Duodenal mucosa (tissue), 2 donors: ENCODE measurements around the gene TXN.
A peak's percentile ranks its signal among the peaks of the same experiment; 100 is the strongest.
"Not testable (repeated sequence)": the region's sequence is repeated elsewhere in the genome, so short reads cannot be mapped to it uniquely, and the experiment has no call there.

Experiments used
- H3K27ac ChIP-seq: one replicate; pipeline ENCODE4 v1.7.0; 2013; ENCODE audit warnings: low read depth, low read length
- H3K27me3 ChIP-seq, 2 donors: one replicate each; pipeline ENCODE4 v1.7.0; 2013; ENCODE audit warnings: low read length in 2 of 2, control low read depth in 1 of 2; ENCODE audit not compliant: insufficient read depth in 2 of 2, control insufficient read depth in 1 of 2
- H3K36me3 ChIP-seq, 2 donors: one replicate each; pipeline ENCODE4 v1.7.0; 2013; ENCODE audit warnings: low read length in 2 of 2, control low read depth in 1 of 2; ENCODE audit not compliant: insufficient read depth in 2 of 2, control insufficient read depth in 1 of 2
- H3K4me1 ChIP-seq, 2 donors: one replicate each; pipeline ENCODE4 v1.7.0; 2013; ENCODE audit warnings: low read length in 2 of 2, control low read depth in 1 of 2; ENCODE audit not compliant: insufficient read depth in 2 of 2, control insufficient read depth in 1 of 2
- H3K4me3 ChIP-seq, 2 donors: one replicate each; pipeline ENCODE4 v1.7.0; 2013; ENCODE audit warnings: low read length in 2 of 2, low read depth in 1 of 2
- H3K9ac ChIP-seq, 2 donors: one replicate each; pipeline ENCODE4 v1.7.0; 2013; ENCODE audit warnings: low read length in 2 of 2, low read depth in 1 of 2
- H3K9me3 ChIP-seq, 2 donors: one replicate each; pipeline ENCODE4 v1.7.0; 2013; ENCODE audit warnings: low read length in 2 of 2, control low read depth in 1 of 2; ENCODE audit not compliant: control insufficient read depth in 1 of 2

TXN gene

DNA sequence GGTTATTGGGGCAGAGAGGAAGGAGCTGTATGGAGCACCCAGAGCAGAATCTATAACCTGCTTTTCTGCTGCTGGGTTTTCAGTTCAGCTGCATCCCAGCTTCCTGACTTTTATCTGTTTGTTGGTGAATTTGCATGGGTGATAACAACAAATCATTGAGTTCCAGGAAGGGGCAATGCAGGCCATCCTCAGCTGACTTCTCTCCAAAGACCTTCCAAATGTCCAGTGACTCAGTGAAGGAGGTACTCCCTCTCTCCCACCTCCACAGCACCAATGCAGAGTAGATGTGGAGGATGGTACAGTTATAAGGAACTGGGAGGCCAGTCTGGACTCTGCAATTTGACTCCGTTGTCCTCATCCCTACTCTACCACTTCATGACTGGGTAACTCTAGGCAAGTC is 1.6 kb upstream of the TXN start:
- Histone ChIP-seq H3K27me3 (no peaks in the 10 kb centered on the region), H3K36me3 (no peaks in the 10 kb centered on the region), H3K4me1 (peaks cover 36 to 58% of the 10 kb centered on the region in 2 donors), H3K4me3 (peak overlapping the region; percentile 82 to 92), H3K9me3 (no peaks in the 10 kb centered on the region), H3K9ac (peak overlapping the region; percentile 80 to 89), H3K27ac (peak overlapping the region; percentile 93)

DNA sequence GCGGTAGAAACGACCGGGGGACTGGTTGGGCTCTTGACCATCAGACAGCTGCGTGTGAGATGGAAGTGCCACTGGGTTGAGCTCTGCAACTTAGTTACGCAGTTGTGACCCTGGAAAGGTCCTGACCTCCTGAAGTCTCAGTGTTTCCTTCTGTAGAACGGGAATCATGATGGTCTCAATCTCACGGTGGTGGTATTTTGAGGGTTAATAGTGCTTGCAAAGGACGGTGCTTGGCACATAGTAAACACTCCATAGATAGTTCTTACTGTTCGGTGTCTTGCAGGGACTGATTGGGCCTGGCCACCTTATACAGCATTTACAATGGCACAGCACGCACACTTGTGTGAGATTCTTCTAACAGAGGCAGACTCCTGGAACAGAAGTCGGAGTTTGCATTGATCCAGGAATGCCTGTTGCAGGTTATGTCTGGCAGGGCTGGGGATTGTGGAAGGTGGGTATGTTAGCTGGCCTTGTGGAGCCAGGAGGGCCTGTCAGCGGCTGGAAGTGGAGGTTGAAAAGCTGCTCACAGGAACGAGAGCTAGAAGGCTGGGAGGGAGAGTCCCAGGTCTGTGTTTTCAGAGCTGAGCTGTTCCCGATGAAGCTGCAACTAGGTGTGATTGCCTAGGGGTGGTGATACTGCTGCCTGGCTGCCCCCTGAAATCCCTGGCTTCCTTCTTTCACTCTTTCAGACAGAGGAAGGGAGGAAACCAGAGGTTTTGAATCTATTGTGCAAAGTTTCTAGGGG is 962 bp upstream of the TXN start:
- Histone ChIP-seq H3K27me3 (no peaks in the 10 kb centered on the region), H3K4me3 (peak overlapping the region; percentile 82 to 92), H3K27ac (peak overlapping the region; percentile 93), H3K9me3 (no peaks in the 10 kb centered on the region), H3K36me3 (no peaks in the 10 kb centered on the region), H3K9ac (peak overlapping the region; percentile 80 to 89), H3K4me1 (peaks cover 36 to 51% of the 10 kb centered on the region in 2 donors)

DNA sequence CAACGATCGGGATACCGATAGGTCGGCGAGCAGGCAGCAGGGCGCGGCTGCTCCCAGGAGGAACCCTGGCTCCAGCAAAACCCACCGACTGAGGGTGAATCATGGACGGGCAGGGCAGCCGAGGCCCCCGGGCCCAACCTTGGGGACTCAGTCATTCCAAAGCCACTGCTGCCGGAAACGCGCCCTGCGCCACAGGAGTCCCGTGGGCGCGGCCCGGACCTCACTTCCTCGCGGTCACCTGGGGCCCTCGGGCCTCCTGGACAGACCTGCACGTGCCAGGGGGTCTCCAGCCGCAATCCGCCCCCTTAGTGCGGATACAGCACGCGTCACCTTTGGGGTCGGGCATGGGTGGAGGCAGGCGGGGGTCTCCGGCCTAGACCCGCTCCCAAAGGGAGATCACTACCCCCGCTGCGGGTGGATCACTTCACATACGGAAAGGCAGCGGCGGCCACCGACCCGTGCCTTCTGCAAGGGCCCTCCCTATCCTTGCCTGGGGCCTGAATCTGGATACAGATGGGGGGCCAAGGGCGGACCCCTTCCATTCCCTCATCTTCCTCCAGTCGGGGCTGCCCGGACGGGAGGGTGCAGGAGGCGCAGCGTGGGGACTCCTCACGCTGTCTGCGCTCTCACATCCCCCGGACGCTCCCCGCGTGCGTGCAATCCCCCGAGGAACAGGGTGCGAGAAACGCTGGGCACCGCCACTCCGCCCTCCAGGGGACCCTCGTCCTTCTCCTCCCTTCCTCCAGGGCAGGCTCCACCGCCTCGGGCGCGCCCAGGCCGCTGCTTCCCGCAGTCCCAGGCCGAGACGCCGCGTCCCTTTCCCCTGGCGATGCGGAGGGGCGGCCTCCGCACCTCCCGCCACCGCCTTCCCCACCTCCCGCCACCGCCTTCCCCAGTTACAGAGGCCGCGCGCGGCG is 586 bp downstream of the TXN start:
- Histone ChIP-seq H3K27me3 (no peaks in the 10 kb centered on the region), H3K9ac (peak overlapping the region; percentile 89 to 93), H3K9me3 (no peaks in the 10 kb centered on the region), H3K4me1 (peaks cover 36 to 55% of the 10 kb centered on the region in 2 donors), H3K27ac (peak overlapping the region; percentile 88), H3K36me3 (no peaks in the 10 kb centered on the region), H3K4me3 (peak overlapping the region; percentile 82 to 92)

DNA sequence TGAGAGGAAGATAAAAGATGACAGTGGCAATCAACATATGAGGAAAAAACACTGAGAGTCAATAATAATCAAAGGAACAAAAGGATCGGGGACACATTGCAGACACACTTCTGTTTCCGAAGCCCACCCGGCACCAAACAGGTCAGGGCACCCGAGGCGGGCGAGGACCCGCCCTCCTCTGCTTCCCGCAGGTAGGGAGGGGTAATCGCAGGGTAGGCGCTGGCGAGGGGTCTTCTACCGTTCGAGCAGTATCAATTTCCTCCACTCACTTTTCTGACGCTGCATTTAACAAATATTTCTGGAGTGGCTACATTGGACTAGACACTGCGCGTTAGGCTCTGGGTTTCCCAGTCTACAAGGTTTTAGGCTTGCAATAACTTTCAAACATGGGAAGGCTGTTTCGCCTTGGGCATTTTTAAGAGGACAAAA is 1.3 kb downstream of the TXN start:
- no peaks in the 10 kb centered on the region for H3K27me3 ChIP-seq
- H3K36me3 ChIP-seq, result peaks cover 0 to 7% of the 10 kb centered on the region in 2 donors
- H3K27ac ChIP-seq, result peak overlapping the region; percentile 88
- H3K4me3 ChIP-seq, result peak overlapping the region; percentile 82 to 92
- H3K9me3 ChIP-seq, result no peaks in the 10 kb centered on the region
- H3K9ac ChIP-seq, result peak overlapping the region; percentile 89 to 93
- H3K4me1 ChIP-seq, result peaks cover 33 to 57% of the 10 kb centered on the region in 2 donors

DNA sequence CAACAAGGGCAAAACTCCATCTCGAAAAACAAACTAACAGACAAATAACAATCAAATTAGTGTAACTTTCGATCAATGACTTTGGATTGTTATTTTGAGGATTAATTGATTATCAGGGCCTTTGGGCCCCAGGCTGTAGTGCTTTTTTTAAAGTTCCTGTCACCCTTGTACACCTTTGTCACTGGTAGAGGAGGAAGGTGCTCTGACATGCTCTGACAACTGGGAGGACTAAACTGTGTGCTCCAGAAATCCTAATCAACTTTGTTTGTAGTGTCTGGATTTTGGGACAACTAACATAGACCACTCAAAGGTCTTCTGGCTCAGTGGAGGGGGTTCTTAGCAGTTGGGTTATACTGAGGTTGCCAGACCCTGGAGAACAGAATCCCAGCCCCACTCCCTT is 1.8 kb downstream of the TXN start:
- H3K36me3 ChIP-seq, result peaks cover 0 to 12% of the 10 kb centered on the region in 2 donors
- H3K4me3 ChIP-seq, result peak overlapping the region; percentile 82 to 92
- no peaks in the 10 kb centered on the region for H3K9me3 ChIP-seq
- peak overlapping the region; percentile 89 to 93 for H3K9ac ChIP-seq
- H3K27ac ChIP-seq, result peak overlapping the region; percentile 88
- no peaks in the 10 kb centered on the region for H3K27me3 ChIP-seq
- peaks cover 33 to 61% of the 10 kb centered on the region in 2 donors for H3K4me1 ChIP-seq

DNA sequence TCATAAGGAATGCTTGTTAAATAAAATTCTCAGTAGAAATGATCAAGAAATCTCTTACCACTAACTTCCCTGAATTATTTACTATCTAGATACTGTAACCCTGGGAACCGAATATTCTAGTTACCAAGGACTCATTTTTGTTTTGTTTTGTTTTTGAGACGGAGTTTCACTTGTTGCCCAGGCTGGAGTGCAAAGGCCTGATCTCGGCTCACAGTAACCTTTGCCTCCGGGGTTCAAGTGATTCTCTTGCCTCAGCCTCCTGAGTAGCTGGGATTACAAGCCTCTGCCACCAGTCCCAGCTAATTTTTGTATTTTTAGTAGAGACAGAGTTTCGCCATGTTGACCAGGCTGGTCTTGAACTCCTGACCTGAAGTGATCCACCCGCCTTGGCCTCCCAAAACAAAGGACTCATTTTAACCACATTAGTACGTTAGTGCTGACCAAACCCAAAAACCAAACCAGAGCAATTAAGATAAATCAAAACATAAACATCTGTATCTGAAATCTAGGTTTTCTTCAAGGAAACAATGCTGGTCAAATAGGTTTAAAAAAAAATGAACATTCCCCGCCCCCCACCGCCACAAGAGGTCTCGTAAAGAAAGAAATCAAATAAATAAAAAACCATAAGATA is 3.7 kb downstream of the TXN start:
- H3K4me1 ChIP-seq, result peaks cover 18 to 43% of the 10 kb centered on the region in 2 donors
- H3K9me3 ChIP-seq, result no peaks in the 10 kb centered on the region
- H3K27ac ChIP-seq, result no peak overlapping the region
- no peak overlapping the region for H3K9ac ChIP-seq
- peaks cover 4 to 27% of the 10 kb centered on the region in 2 donors for H3K36me3 ChIP-seq
- peak overlapping the region in 1 of 2 donors; percentile 82 for H3K4me3 ChIP-seq
- no peaks in the 10 kb centered on the region for H3K27me3 ChIP-seq

DNA sequence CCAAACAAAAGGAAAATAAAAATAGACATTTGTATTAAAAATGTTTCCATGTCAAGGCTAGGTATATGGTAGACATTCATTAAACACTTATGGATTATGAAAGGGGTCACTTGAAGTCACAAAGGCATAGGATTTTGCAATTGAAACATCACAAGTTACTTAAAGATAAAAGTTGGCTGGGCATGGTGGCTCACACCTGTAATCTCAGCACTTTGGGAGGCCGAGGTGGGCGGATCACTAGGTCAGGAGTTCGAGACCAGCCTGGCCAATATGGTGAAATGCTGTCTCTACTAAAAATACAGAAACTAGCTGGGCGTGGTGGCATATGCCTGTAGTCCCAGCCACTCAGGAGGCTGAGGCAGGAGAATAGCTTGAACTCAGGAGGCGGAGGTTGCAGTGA is 4.5 kb downstream of the TXN start:
- Histone ChIP-seq H3K4me1 (peaks cover 12 to 36% of the 10 kb centered on the region in 2 donors), H3K36me3 (peaks cover 10 to 32% of the 10 kb centered on the region in 2 donors)
- H3K9ac ChIP-seq, H3K27ac ChIP-seq, H3K4me3 ChIP-seq, H3K27me3 ChIP-seq, H3K9me3 ChIP-seq: not testable (repeated sequence)

DNA sequence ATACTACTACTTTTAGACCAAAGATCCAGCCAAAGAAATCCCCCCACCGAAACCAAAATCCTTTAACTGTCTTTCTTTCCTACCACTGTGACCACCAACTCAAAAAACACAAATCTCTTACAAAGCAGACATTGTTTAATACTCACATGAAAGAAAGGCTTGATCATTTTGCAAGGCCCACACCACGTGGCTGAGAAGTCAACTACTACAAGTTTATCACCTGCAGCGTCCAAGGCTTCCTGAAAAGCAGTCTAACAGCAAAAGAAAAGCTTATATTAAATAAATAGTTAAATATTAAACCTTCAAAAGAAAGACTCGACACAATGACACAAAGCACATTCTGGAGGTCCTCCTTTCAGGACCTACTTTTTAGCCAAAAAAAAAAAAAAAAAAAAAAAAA is 5.1 kb downstream of the TXN start:
- Histone ChIP-seq H3K27me3 (no peaks in the 10 kb centered on the region), H3K27ac (no peak overlapping the region), H3K9ac (no peak overlapping the region), H3K9me3 (no peaks in the 10 kb centered on the region), H3K36me3 (peaks cover 15 to 37% of the 10 kb centered on the region in 2 donors), H3K4me1 (peaks cover 12 to 36% of the 10 kb centered on the region in 2 donors), H3K4me3 (no peak overlapping the region)

DNA sequence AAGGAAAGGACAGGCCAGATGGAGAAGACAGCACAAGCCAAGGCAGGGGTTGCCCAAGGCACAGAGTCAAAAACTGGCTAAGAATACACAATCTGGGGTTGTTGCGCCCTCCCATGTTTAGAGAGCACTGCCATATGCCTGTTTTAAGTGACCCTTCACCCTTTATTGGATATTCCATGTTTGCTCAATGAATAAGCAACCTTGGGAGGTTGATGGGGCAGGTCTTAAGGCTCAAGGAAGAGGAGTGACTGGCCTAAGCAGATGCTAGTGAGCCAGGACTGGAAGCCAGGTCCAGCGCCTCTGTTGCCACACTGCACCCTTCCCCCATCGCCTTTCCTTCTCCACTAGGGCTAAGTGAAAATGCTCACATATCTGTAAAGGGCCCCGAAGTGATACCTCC is 6.7 kb downstream of the TXN start:
- H3K4me1 ChIP-seq, result peaks cover 12 to 32% of the 10 kb centered on the region in 2 donors
- H3K27me3 ChIP-seq, result no peaks in the 10 kb centered on the region
- H3K36me3 ChIP-seq, result peaks cover 17 to 51% of the 10 kb centered on the region in 2 donors
- no peaks in the 10 kb centered on the region for H3K9me3 ChIP-seq
- H3K27ac ChIP-seq, result no peak overlapping the region
- H3K9ac ChIP-seq, result no peak overlapping the region
- H3K4me3 ChIP-seq, result no peak overlapping the region
